H1 (cell line): ENCODE measurements around the gene CMIP.

ENCODE experiments used
- CTCF ChIP-seq, 3 experiments: IDR thresholded peaks; 1 replicate in 2 of 3; 2 replicates in 1 of 3; pipeline versions ENCODE4 v1.5.1 to v1.6.1; 2011; ENCODE audit warnings: low read length in 3 of 3, mild to moderate bottlenecking in 3 of 3, inconsistent platforms in 2 of 3, low read depth in 1 of 3, moderate library complexity in 1 of 3; ENCODE audit not compliant: insufficient read depth in 1 of 3; ENCODE audit errors: control extremely low read depth in 1 of 3
- NANOG ChIP-seq: IDR thresholded peaks from 2 replicates; pipeline ENCODE4 v1.6.1; 2011; ENCODE audit warnings: low read length, low read depth, mild to moderate bottlenecking, inconsistent platforms; ENCODE audit not compliant: insufficient read depth, poor library complexity, severe bottlenecking

- TF ChIP-seq CTCF (IDR thresholded peaks at IDR 0.05; ENCODE audit: control extremely low read depth in 1 of 3, insufficient read depth in 1 of 3, low read depth in 1 of 3, low read length in 3 of 3) = no peak
- TF ChIP-seq NANOG = no peak
These were observed 33.4 kb downstream of the CMIP start for GRCh38 chr16:81477697-81478693.
